Measurements from ENCODE around the gene AFP. TPM values are rescaled to one million over a fixed set of nuclear protein-coding genes. Genes with fewer than 3 reads are reported as not detected.

The AFP gene
- total RNA-seq, 1 donor from 2014 or later: not detected

- TF ChIP-seq EZH2phosphoT487 (IDR thresholded peaks at IDR 0.05): no peak
- no peak for TF ChIP-seq CTCF (IDR thresholded peaks at IDR 0.05)
- TF ChIP-seq EZH2 (IDR thresholded peaks at IDR 0.05): no peak
Observed at GRCh38 chr4:73486497-73486896, 50.5 kb downstream of the AFP start.

GRCh38 chr4:73487233-73487632, 51.2 kb downstream of the AFP start:
- Histone ChIP-seq H3K27me3 (no peaks in the 10 kb centered on the region), H3K9me3 (ENCODE audit: low read depth) (no peaks in the 10 kb centered on the region), H3F3A (ENCODE audit: low read depth) (no peaks in the 10 kb centered on the region), H3K27ac (no peak overlapping the region), H3K36me3 (no peaks in the 10 kb centered on the region), H2AFZ (replicated peaks) (no peak overlapping the region), H3K4me2 (no peak overlapping the region), H3K4me3 (no peak overlapping the region), H3K4me1 (no peaks in the 10 kb centered on the region), H4K20me1 (ENCODE audit: low read depth) (no peaks in the 10 kb centered on the region), H3K9ac (no peak overlapping the region), H3K79me2 (ENCODE audit: low read depth) (no peaks in the 10 kb centered on the region)
- Mint-ChIP-seq H3K4me3 (no peak overlapping the region), H3K27me3 (ENCODE audit: insufficient read depth, low read depth) (no peaks in the 10 kb centered on the region), H3K36me3 (no peaks in the 10 kb centered on the region), H3K27ac (no peak overlapping the region), H3K4me1 (no peaks in the 10 kb centered on the region), H3K9me3 (peaks cover 3% of the 10 kb centered on the region)
- TF ChIP-seq EZH2phosphoT487 (IDR thresholded peaks at IDR 0.05): no peak
- TF ChIP-seq CTCF (IDR thresholded peaks at IDR 0.05): no peak
- no peak for TF ChIP-seq EZH2 (IDR thresholded peaks at IDR 0.05)
- no peak for DNase-seq (ENCODE audit: low spot score)

More at GRCh38 chr4:73486497-73486896, 50.5 kb downstream of the AFP start:
- Histone ChIP-seq H2AFZ (replicated peaks) (no peak overlapping the region), H3F3A (ENCODE audit: low read depth) (no peaks in the 10 kb centered on the region), H3K9me3 (ENCODE audit: low read depth) (no peaks in the 10 kb centered on the region), H4K20me1 (ENCODE audit: low read depth) (no peaks in the 10 kb centered on the region), H3K79me2 (ENCODE audit: low read depth) (no peaks in the 10 kb centered on the region), H3K27me3 (no peaks in the 10 kb centered on the region), H3K4me1 (no peaks in the 10 kb centered on the region), H3K36me3 (no peaks in the 10 kb centered on the region), H3K9ac (no peak overlapping the region), H3K27ac (no peak overlapping the region), H3K4me3 (no peak overlapping the region), H3K4me2 (no peak overlapping the region)
- Mint-ChIP-seq H3K4me1 (no peaks in the 10 kb centered on the region), H3K27me3 (ENCODE audit: insufficient read depth, low read depth) (no peaks in the 10 kb centered on the region), H3K36me3 (no peaks in the 10 kb centered on the region), H3K27ac (no peak overlapping the region), H3K9me3 (peaks cover 3% of the 10 kb centered on the region), H3K4me3 (no peak overlapping the region)
- DNase-seq (ENCODE audit: low spot score): no peak

- no peak overlapping the region for H2AFZ ChIP-seq (replicated peaks)
- no peaks in the 10 kb centered on the region for H3K27me3 ChIP-seq
- H3K4me3 Mint-ChIP-seq: no peak overlapping the region
- no peaks in the 10 kb centered on the region for H3K4me1 ChIP-seq
- H3K27ac ChIP-seq: no peak overlapping the region
- TF ChIP-seq EZH2phosphoT487 (IDR thresholded peaks at IDR 0.05) (no peak), CTCF (IDR thresholded peaks at IDR 0.05) (no peak), EZH2 (IDR thresholded peaks at IDR 0.05) (no peak)
- no peaks in the 10 kb centered on the region for H3K27me3 Mint-ChIP-seq (ENCODE audit: insufficient read depth, low read depth)
- no peak overlapping the region for H3K27ac Mint-ChIP-seq
- no peaks in the 10 kb centered on the region for H3K79me2 ChIP-seq (ENCODE audit: low read depth)
- DNase-seq (ENCODE audit: low spot score): no peak
- no peaks in the 10 kb centered on the region for H3K4me1 Mint-ChIP-seq
- no peaks in the 10 kb centered on the region for H4K20me1 ChIP-seq (ENCODE audit: low read depth)
- no peaks in the 10 kb centered on the region for H3K36me3 Mint-ChIP-seq
- H3K9ac ChIP-seq: no peak overlapping the region
- H3K9me3 Mint-ChIP-seq: no peaks in the 10 kb centered on the region
- no peaks in the 10 kb centered on the region for H3F3A ChIP-seq (ENCODE audit: low read depth)
- no peaks in the 10 kb centered on the region for H3K9me3 ChIP-seq (ENCODE audit: low read depth)
- H3K36me3 ChIP-seq: no peaks in the 10 kb centered on the region
- no peak overlapping the region for H3K4me3 ChIP-seq
- H3K4me2 ChIP-seq: no peak overlapping the region
Observed at GRCh38 chr4:73499996-73500765, 64.2 kb downstream of the AFP start.
